ENCODE results near the gene GLT8D2. TPM values are rescaled to one million over a fixed set of nuclear protein-coding genes. Genes with fewer than 3 reads are reported as not detected.

Gene GLT8D2
- total RNA-seq, 1 donor from 2014 or later, result 5.5 TPM

DNA sequence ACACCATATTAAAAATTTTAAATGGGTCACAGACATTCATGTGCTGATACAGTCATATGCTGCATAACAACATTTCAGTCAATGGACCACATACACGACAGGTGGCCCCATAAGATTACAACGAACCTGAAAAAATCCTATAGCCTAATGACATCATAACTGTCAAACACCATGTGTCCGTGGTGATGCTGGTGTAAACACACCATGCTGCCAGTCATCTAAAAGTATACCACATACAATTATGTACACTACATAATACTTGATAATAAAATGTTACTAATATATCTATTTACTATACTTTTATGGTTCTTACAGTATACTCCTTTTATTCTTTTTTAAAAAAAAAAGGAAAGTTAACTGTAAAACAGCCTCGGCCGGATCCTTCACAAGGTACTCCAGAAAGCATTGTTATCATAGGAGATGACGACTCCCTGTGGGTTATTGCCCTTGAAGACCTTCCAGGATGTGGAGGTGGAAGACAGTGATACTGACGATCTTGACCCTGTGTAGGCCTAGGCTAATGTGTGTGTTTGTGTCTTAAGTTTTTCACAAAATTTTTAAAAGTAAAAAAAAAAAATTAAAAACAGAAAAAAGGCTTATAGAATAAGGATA lies 89.3 kb downstream of the GLT8D2 start:
- intact Hi-C loops (cut with DNase I), result no loop called here
- DNase-seq (ENCODE audit: low spot score), result no peak

DNA sequence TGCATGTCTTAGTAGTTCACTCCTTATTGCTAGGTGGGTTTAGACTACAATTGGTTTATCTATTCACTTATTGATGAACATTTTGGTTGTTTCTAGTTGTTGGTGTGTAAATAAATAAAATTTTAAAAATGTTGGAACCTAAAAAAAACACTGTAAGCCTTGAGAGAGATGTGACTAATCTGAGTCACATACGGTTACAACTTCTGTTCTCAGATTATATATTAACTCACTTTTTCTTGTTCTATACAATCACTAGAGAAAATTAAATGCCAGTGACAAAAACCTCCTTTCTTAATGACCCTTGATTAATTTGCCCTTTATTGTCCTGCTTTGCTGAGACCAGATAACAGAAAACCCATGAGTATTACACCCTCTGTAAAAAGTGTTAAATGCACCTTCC lies 91.4 kb downstream of the GLT8D2 start:
- DNase-seq (ENCODE audit: low spot score), result no peak
- intact Hi-C loops (cut with DNase I), result loop anchor here (5.0 kb wide), 1 partner anchor 149 kb away; no protein-coding TSS in a partner anchor

DNA sequence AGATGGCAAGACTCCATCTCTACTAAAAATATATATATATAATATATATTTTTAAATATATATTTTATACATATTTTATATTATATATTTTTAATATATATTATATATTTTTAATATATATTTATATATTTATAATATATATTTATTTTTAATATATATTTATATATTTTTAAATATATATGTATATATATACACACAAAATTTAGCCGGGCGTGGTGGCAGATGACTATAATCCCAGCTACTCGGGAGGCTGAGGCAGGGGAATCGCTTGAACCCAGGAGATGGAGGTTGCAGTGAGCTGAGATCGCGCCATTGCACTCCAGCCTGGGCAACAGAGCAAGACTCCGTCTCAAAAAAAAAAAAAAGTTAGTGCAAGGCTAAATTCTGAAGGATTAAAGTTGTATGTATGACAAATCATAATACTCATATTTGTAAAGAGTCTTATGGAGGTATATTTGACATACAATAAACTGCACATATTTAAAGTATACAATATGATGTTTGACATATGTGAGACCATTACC lies 92.1 kb downstream of the GLT8D2 start:
- DNase-seq (ENCODE audit: low spot score), result no peak
- intact Hi-C loops (cut with DNase I), result loop anchor here (1.0 to 5.0 kb wide), 4 partner anchors 7 to 149 kb away; partner anchors contain the start of genes HCFC2, HSP90B1 and TDG

DNA sequence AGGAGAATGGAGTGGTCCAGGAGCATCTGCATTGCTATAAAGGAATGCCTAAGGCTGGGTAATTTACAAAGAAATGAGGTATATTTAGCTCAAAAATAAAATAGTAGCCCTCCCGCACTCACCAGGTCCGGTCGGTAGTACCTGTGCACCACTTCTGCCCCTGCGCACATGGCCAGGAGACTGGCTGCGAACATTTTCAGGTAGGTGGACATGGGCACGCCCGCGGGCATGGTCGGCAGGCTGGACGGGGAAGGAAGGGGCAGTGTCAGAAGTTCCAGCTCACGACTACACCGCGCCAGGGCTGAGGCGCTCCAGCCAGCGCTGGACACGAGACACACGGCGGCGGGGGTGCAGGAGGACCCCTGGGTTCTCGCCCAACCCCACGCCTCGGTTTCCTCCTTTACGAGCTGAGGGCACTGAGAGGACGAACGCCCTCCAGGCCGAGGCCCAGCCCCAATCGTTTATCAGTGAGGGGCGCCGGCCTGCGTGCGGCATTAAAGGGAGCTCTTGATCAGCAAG lies 93.4 kb downstream of the GLT8D2 start:
- peak; percentile 74 for DNase-seq (ENCODE audit: low spot score)
- intact Hi-C loops (cut with DNase I), result loop anchor here (1.0 to 5.0 kb wide), 4 partner anchors 9 to 151 kb away; partner anchors contain the start of genes HCFC2, HSP90B1 and TDG

DNA sequence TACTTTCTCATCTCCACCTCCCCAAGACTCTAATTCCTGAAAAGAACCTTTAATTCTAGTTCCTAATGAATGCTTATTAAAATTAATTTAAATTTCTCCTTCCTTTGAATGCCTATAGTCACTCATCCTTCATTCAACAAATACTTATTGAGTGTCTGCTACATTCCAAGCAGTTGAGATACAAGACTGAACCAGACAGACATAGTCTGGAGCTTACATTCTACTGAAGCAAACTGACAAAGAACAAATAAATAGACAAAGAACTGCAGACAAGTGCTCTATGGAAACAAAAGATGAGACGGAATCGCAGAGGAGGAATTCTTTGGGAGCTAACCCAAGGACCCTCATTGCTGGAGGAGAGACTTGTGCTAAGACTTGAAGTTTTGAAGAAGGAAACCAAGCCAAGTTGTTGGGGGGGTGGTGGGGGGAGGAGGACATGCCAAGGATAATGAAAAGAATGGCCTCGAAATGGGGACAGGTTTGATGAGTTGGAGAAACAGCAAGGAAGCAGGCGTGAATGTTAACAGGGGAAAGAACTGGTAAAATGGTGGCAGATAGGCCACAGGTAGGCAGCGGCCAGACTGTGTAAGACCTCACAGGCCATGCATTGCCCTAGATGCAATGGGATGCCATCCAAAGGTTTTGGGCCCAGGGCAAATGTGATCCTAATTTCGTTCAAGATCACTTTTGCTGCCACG lies 94.0 kb downstream of the GLT8D2 start:
- intact Hi-C loops (cut with DNase I), result loop anchor here (2.0 to 5.0 kb wide), 2 partner anchors 25 to 151 kb away; partner anchors contain the start of gene HSP90B1
- DNase-seq (ENCODE audit: low spot score), result no peak

DNA sequence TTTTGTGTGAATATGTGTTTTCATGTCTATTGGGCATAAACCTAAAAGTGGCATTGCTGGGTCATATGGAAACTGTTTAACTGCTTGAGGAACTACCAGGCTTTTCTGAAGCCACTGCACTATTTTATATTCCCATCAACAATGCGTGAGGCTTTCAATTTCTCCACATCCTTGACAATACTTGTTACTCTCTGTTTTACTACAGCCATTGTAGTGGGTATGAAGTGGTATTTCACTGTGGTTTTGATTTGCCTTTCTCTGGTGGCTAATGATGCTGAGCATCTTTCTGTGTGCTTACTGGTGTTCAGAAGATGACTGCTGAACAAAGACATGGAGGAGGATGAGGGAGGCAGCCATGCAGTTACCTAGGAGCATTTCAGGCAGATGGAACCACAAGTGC lies 97.5 kb downstream of the GLT8D2 start:
- intact Hi-C loops (cut with DNase I), result no loop called here
- DNase-seq (ENCODE audit: low spot score), result no peak

DNA sequence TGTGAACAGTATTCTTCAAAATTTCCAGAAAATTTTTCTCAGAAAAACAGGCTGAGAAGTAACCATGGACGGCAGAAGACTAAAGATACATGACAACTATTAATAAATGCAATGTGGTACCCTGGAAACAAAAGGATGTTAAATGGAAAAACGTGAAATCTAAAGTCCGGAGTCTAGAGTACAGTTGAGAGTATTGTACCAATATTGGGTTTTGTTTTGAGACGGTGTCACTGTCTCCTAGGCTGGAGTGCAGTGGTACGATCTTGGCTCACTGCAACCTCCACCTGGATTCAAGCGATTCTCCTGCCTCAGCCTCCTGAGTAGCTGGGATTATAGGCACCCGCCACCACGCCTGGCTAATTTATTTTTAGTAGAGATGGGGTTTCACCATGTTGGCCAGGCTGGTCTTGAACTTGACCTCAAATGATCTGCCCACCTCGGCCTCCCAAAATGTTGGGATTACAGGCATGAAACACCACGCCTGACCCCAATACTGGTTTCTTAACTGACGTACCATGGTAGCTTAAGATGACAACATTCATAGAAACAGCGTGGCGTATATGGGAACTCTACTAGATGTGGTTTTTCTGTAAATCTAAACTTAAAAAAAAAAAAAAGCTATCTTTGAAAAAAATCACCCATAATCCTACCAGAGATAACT lies 101.1 kb downstream of the GLT8D2 start:
- intact Hi-C loops (cut with DNase I), result no loop called here
- no peak for DNase-seq (ENCODE audit: low spot score)

DNA sequence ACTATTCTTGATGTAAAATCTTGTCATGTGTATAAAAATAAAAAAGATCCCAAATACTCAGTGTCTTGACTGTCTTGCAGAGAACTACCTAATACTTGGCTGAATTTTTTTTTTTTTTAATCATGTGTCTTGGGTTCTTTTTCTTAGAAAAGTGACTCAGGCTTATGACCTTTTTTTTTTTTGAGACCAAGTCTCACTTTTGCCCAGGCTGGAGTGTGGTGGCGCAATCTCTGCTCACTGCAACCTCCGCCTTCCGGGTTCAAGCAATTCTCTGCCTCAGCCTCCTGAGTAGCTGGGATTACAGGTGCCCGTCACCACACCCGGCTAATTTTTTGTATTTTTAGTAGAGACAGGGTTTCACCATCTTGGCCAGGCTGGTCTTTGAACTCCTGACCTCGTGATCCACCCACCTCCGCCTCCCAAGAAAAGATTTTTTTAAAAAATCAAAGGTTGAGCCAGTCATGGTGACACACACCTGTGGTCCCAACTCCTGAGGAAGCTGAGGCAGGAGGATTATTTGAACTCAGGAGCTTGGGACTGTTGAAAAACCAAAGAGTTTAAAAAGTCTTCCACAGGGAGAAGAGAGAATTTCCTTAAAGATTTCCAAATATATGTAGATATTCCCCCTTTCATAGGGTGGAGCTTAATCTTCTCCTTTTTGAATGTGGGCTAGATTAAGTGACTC lies 102.0 kb downstream of the GLT8D2 start:
- intact Hi-C loops (cut with DNase I), result no loop called here
- DNase-seq (ENCODE audit: low spot score), result no peak

DNA sequence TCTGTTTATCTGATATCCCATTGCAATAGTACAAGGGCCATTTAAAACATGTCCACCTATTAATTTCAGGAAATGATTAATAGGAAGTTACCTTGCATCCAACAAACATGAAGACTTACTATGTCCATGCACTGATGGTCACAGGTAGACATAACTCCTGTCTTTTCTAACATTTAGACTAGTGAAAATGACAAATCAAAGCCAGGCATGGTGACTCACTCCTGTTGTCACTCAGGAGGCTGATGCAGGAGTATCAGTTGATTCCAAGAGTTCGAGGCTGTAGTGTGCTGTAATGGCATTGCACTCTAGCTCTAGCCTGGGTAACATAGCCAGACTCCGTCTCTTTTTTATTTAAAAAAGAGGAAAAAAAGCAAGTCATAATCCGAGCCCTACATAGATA lies 105.0 kb downstream of the GLT8D2 start:
- intact Hi-C loops (cut with DNase I), result no loop called here
- DNase-seq (ENCODE audit: low spot score), result no peak

Other genes with a start within 250 kb of the GLT8D2 start
- gene NT5DC3, start 209.0 kb downstream of the GLT8D2 start, total RNA-seq, result 4.7 TPM
- gene HSP90B1, start 119.8 kb downstream of the GLT8D2 start, total RNA-seq, result 433 TPM
- gene TDG, start 84.3 kb downstream of the GLT8D2 start, total RNA-seq, result 13.0 TPM
- gene HCFC2, start 14.3 kb upstream of the GLT8D2 start, total RNA-seq, result 14.4 TPM
- gene NFYB, start 88.0 kb upstream of the GLT8D2 start, total RNA-seq, result 31.1 TPM
- 121 TPM for gene TXNRD1, start 165.6 kb upstream of the GLT8D2 start, total RNA-seq

All from cardiac septum (tissue), 1 donor.